ENCODE results near the gene TMEM175.

- TF ChIP-seq, protein P1, sequence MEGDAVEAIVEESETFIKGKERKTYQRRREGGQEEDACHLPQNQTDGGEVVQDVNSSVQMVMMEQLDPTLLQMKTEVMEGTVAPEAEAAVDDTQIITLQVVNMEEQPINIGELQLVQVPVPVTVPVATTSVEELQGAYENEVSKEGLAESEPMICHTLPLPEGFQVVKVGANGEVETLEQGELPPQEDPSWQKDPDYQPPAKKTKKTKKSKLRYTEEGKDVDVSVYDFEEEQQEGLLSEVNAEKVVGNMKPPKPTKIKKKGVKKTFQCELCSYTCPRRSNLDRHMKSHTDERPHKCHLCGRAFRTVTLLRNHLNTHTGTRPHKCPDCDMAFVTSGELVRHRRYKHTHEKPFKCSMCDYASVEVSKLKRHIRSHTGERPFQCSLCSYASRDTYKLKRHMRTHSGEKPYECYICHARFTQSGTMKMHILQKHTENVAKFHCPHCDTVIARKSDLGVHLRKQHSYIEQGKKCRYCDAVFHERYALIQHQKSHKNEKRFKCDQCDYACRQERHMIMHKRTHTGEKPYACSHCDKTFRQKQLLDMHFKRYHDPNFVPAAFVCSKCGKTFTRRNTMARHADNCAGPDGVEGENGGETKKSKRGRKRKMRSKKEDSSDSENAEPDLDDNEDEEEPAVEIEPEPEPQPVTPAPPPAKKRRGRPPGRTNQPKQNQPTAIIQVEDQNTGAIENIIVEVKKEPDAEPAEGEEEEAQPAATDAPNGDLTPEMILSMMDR (IDR thresholded peaks at IDR 0.05): no peak
- TF ChIP-seq EP300 (IDR thresholded peaks at IDR 0.05): no peak
These were observed 50.0 kb downstream of the TMEM175 start for GRCh38 chr4:982291-982690.
